Posterior cingulate gyrus (tissue), 11 donors: ENCODE data around the gene RBM18.

Experiments
- DNase-seq, 10 donors: peaks; one replicate each; pipeline versions ENCODE4 v3.0.0 to v3.0.0-alpha.2; 2020 to 2021; ENCODE audit warnings: mixed read lengths in 3 of 10
- intact Hi-C: fragments of 100-400 bp; cut with DNase I; formaldehyde crosslinking; loops from one replicate; pipeline ENCODE4 v1.15.1; 2023

The RBM18 gene

DNA sequence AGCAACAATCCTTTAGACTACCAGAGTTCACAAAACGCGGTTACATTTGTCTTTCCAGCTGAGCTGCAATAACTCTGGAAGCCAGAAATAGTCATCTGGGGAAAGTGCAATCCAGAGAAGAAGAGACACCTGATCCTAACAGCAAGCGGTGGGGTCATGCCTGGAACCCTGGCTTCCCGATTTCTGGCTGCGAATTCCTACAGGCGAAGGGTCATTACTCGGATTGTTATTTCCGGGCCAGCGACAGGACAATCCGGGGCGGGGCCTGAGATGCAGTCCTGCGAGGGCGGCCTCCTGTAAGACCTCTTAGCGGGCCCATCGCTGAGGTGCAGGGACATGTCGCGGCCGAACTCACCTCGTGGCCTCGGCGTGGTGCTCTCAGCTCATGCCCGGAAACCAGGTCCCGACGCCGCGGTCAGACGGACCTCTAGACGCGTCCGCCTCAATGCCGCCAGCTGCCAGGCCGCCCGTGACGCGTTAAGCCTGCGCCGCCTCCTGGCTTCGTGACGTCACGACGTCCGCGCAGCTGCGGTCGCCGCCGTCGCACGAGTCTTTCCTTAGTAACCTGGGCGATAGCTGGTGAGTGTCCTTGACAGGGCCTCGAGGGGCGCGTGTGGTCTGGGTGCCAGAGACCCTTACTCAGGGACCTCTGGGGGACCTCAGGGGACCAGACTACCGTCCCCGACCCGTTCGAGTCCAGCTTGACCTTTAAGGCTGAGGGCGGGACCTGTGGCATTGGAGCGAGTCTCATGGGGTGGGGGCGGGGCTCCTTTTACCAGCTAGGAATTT is at the start of gene RBM18, which contains the start of gene MRRF:
Gene RBM18 (minus strand): TSS at position 481 of the 789 bp plus-strand sequence. CDS start 3,348 bp downstream, outside the sequence.
Gene MRRF (plus strand): TSS at position 523 of the 789 bp plus-strand sequence. CDS start 6,010 bp downstream, outside the sequence.
- intact Hi-C loops, result loop anchor here (5.0 to 10.0 kb wide), 2 partner anchors 83 to 140 kb away; no protein-coding TSS in a partner anchor
- DNase-seq, result peak; percentile 83 to 98 (median 88)

- intact Hi-C loops, result no loop called here
- DNase-seq, result peak in 1 of 10 donors; percentile 46
These were observed 49.5 kb upstream of the RBM18 start for GRCh38 chr9:122314165-122314564.

- intact Hi-C loops, result no loop called here
- no peak for DNase-seq
These were observed 45.2 kb upstream of the RBM18 start for GRCh38 chr9:122309861-122310260.

GRCh38 chr9:122307925-122308324 is 43.3 kb upstream of the RBM18 start:
- intact Hi-C loops, result no loop called here
- no peak for DNase-seq

GRCh38 chr9:122307061-122307460 is 42.4 kb upstream of the RBM18 start:
- DNase-seq, result no peak
- intact Hi-C loops, result no loop called here

DNA sequence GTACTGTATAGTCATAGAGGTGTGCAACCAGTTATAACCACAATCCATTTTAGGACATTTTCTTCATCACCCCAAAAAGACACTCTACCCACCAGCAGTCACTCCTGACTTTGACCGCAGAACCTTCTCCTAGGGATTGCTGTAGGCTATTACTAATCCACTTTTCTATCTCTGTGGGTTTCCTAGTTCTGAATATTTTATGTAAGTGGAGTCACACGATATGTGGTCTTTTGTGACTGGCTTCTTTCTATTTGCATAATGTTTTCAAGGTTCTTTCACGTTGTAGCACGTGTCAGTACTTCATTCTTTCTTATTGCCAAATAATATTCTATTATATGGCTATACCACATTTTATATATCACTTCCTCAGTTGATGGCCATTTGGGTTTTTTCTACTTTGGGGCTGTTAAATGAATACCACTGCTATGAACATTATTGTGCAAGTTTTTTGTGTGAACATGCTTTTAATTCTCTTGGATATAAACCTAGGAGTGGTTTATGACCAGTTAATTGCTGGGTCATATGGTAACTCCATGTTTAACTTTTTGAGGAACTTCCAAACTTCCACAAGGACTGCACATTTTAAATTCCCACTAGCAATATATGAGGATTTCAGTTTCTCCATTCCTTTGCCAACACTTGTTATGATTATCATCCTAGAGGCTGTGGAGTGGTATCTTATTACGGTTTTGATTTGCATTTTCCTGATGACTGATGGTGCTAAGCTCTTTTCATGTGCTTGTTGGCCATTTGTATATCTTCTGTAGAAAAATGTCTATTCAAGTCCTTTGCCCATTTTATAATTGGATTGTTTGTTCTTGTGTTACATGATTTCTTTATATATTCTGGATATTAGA is 37.8 kb upstream of the RBM18 start:
- DNase-seq, result no peak
- intact Hi-C loops, result no loop called here

GRCh38 chr9:122297512-122297911 is 32.9 kb upstream of the RBM18 start:
- no peak for DNase-seq
- intact Hi-C loops, result no loop called here

DNA sequence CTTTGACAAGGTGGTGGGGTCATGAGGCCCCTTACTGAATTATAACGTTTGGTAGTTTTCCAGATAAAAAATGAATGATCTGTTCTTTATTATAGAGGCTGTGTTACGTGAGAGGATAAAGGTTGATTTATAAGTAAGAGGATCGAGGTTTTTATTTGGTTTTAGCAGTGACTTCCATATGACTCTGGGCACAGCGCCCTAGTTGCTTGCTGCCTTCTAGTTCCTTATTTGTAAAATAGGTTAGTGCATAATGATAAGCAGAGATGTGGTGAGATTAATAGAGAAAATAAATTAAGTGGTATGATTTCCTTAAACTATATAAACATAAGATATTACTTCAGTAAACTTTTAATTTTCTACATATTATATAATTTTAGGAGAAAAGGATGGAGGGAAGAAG is 29.9 kb upstream of the RBM18 start:
- no peak for DNase-seq
- intact Hi-C loops, result no loop called here

DNA sequence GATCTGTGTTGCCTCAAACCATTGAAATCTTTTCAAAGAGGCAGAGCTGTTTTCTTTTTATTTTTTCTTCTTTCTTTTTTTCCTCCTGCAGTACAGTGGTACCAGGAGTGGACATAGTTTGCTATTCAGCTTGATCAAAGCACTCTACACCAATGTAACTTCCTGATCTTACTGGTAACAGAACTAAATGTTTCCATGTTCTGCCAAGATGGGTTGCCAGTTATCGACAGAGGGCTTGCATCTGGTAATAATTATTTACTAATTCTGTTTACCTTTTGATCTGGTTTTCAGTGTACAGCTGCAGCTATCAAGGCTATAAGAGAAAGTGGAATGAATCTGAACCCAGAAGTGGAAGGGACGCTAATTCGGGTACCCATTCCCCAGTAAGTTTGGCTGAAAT is 26.8 kb upstream of the RBM18 start:
- intact Hi-C loops, result no loop called here
- no peak for DNase-seq

DNA sequence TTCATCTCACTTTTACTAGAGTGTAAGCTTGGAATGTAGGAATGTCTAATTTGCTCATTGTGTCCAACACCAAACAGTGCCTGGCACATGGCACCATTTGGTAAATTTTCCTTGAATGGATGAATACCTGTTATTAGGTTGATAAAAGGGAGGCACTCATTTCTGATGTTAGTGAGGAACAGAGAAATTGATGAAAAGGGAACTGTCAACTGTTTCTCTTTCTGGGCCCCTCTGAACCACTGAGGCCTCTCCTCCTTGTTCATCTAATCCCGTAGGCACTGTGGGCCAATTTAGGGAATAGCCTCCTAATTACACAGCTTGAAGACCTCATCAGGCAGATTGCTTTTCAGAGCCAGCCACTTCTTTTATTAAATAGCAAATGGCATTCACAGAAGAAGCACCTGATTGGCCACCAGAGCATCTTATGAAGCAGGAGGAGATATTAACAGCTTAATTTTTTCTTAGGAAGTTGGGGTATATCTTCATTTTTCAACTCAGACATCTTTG is 22.6 kb upstream of the RBM18 start:
- DNase-seq, result no peak
- intact Hi-C loops, result no loop called here

- intact Hi-C loops, result no loop called here
- DNase-seq, result no peak
These were observed 22.1 kb upstream of the RBM18 start for GRCh38 chr9:122286764-122287163.

GRCh38 chr9:122281368-122281767 is 16.7 kb upstream of the RBM18 start:
- intact Hi-C loops, result no loop called here
- DNase-seq, result no peak

DNA sequence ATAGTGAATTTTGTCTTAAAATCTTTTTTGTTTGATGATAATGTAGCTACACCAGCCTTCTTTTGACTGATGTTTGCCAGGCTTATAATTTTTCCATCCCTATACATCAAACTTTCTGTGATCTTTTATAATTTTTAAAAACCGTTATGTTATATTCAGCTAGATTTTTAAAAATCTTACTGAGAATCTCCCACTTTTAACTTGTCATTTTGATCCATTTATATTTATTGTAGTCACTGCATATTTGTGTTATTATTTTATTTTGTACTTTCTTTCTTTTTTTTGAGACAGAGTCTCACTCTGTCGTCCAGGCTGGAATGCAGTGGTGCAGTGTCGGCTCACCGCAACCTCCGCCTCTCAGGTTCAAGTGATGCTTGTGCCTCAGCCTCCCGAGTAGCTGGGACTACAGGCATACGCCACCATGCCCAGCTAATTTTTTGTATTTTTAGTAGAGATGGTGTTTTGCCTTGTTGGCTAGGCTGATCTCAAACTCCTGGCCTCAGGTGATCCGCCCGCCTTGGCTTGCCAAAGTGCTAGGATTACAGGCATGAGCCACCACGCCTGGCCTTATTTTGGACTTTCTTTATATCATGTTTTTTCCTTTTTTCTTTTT is 12.8 kb upstream of the RBM18 start:
- no peak for DNase-seq
- intact Hi-C loops, result no loop called here

DNA sequence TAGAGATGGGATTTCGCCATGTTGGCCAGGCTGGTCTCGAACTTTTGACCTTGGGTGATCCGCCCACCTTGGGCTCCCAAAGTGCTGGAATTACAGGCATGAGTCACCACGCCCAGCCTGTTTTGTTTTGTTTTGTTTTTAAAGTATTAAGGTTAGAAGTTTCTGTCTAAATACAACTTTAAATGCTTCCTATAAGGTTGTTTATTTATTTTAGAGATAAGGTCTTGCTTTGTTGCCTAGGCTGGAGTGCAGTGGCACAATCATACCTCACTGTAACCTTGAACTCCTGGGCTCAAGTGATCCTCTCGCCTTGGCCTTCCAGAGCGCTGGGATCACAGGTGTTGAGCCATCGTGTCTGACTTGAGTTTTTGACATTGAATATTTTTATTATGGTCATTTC is 11.5 kb upstream of the RBM18 start:
- DNase-seq, result no peak
- intact Hi-C loops, result no loop called here

- DNase-seq, result no peak
- intact Hi-C loops, result no loop called here
These were observed 9.4 kb upstream of the RBM18 start for GRCh38 chr9:122274055-122274454.

DNA sequence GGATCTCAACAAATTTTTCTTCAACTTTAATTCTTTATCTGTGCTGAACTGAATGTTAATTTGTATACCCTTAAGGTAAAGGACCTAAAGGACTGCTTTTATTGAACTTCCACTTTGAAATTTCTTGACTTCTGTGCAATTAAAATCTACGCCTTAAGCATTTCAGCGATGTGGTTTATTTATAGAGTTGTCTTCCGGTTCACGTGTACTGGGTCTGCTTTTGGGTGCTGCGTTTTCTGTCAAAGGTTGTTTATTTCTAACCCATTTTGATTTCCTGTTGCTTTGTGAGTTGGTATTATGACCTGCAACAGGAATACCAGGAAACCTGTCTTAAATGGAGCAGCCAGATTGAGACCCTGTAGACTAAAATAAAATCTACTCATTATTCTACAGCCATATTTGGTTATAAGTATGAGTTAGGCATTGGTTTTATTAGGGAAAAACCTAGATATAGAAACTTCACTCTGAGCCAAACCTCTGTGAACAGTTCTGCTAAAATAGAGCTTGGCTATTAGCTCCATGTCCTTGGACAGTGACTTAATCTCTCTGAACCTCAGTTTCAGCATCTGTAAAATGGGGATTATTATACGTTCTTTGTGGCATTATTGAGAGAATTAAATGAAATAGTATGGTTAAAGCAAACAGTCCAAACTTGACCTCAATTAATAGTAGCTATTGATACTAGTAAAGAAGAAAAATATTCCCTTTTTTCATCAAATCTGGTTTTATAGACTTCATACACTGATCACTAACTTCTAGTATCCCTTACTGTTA is 3.6 kb upstream of the RBM18 start:
- intact Hi-C loops, result loop anchor here (5.0 to 10.0 kb wide), 2 partner anchors 79 to 143 kb away; no protein-coding TSS in a partner anchor
- DNase-seq, result no peak

- intact Hi-C loops, result loop anchor here (5.0 to 10.0 kb wide), 2 partner anchors 82 to 141 kb away; no protein-coding TSS in a partner anchor
- DNase-seq, result no peak
These were observed 692 bp upstream of the RBM18 start for GRCh38 chr9:122265149-122265915.

DNA sequence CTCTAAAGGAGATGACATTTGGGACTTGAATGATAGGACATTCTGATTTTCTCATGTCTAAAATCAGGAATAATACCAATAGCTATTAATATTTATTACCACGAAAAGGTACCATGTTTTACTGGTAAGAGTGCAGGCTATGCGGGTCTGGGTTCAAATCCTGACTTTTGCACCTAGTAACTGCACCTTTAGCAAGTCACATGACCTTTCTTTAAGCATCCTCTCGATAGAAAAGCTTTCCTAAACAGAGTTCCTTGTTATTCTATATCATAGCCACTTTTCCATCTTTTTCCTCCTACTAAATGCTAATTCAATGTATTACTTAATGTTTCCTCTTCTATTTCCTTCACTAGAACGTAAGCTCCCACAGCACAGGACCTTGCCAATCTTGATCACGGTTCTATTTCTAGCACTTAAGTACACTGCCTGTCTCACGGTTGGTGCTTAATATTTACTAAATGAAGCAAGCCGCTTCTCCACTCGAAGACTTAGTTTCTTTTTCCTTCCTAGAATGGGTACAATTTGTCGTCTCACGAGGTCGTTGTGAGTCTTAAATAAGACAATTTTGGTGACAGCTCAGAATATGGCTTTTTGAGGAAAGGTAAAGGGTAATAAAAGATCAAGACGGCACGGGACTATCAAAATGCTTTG is 816 bp downstream of the RBM18 start:
- no peak for DNase-seq
- intact Hi-C loops, result loop anchor here (10.0 kb wide), 1 partner anchor 139 kb away; no protein-coding TSS in a partner anchor
